H7 (cell line): Measurements from ENCODE around the gene GGA2. TPM values are rescaled to one million over a fixed set of nuclear protein-coding genes. Genes with fewer than 3 reads are reported as not detected.
"Not testable (repeated sequence)": the region's sequence is repeated elsewhere in the genome, so short reads cannot be mapped to it uniquely, and the experiment has no call there.

Experiments used
- DNase-seq: peaks from one replicate; pipeline ENCODE4 v3.0.0; 2012
- H3K27me3 ChIP-seq: 2 replicates; pipeline ENCODE4 v1.6.0; 2011; ENCODE audit warnings: mild to moderate bottlenecking, low read length; ENCODE audit not compliant: control insufficient read depth, insufficient read depth
- H3K36me3 ChIP-seq: replicated peaks from 2 replicates; pipeline ENCODE4 v1.5.1; 2011; ENCODE audit warnings: low read length; ENCODE audit not compliant: control insufficient read depth, insufficient read depth
- H3K4me3 ChIP-seq: 2 replicates; pipeline ENCODE4 v1.5.1; 2011; ENCODE audit warnings: low read depth, mild to moderate bottlenecking, control low read depth, low read length, moderate library complexity; ENCODE audit not compliant: insufficient read depth
- total RNA-seq: library from RNA; depleted of rRNA; stranded (reverse); fragments of >200 nt; shearing (Covaris generic); gene quantifications from 2 replicates; pipeline ENCODE4 v1.2.3, GENCODE V29; 2014

GGA2 gene
- total RNA-seq, 1 experiment from 2014 or later: 23.2 TPM

- Histone ChIP-seq H3K27me3 (no peaks in the 10 kb centered on the region), H3K4me3 (no peak overlapping the region), H3K36me3 (peaks cover 2% of the 10 kb centered on the region; the same call in 1 of the 2 replicates)
- no peak for DNase-seq
Observed at GRCh38 chr16:23516366-23517137, 6.3 kb upstream of the GGA2 start.

- no peak for DNase-seq
- H3K4me3 ChIP-seq: no peak overlapping the region
- H3K27me3 ChIP-seq: no peaks in the 10 kb centered on the region
- no peaks in the 10 kb centered on the region; the same call in 1 of the 2 replicates for H3K36me3 ChIP-seq
Observed at GRCh38 chr16:23515881-23516280, 5.6 kb upstream of the GGA2 start.

- H3K4me3 ChIP-seq: no peak overlapping the region
- no peaks in the 10 kb centered on the region for H3K36me3 ChIP-seq
- no peak for DNase-seq
- no peaks in the 10 kb centered on the region for H3K27me3 ChIP-seq
Observed at GRCh38 chr16:23514381-23515152, 4.3 kb upstream of the GGA2 start.

GRCh38 chr16:23512168-23512695 is 1.9 kb upstream of the GGA2 start:
- H3K36me3 ChIP-seq: no peaks in the 10 kb centered on the region
- H3K4me3 ChIP-seq: no peak overlapping the region
- H3K27me3 ChIP-seq: no peaks in the 10 kb centered on the region
- DNase-seq: no peak

GRCh38 chr16:23511731-23512130 is 1.4 kb upstream of the GGA2 start:
- no peak for DNase-seq
- Histone ChIP-seq H3K27me3 (no peaks in the 10 kb centered on the region), H3K36me3 (no peaks in the 10 kb centered on the region; the same call in 1 of the 2 replicates), H3K4me3 (no peak overlapping the region)

GRCh38 chr16:23510915-23511270 is 599 bp upstream of the GGA2 start:
- not testable (repeated sequence) for H3K36me3 ChIP-seq, H3K27me3 ChIP-seq, DNase-seq
- peak overlapping the region; percentile 68 for H3K4me3 ChIP-seq

- no peaks in the 10 kb centered on the region for H3K27me3 ChIP-seq
- H3K36me3 ChIP-seq: no peaks in the 10 kb centered on the region; the same call in 1 of the 2 replicates
- peak overlapping the region; percentile 68 for H3K4me3 ChIP-seq
- DNase-seq: no peak
Observed at GRCh38 chr16:23509782-23510163, 521 bp downstream of the GGA2 start.

- no peak for DNase-seq
- H3K36me3 ChIP-seq: no peaks in the 10 kb centered on the region; the same call in 1 of the 2 replicates
- H3K4me3 ChIP-seq: peak overlapping the region; percentile 68
- H3K27me3 ChIP-seq: no peaks in the 10 kb centered on the region
Observed at GRCh38 chr16:23509441-23509754, 896 bp downstream of the GGA2 start.

GRCh38 chr16:23508589-23509440 is 1.5 kb downstream of the GGA2 start:
- no peaks in the 10 kb centered on the region; the same call in 1 of the 2 replicates for H3K36me3 ChIP-seq
- H3K27me3 ChIP-seq: no peaks in the 10 kb centered on the region
- peak; percentile 47 for DNase-seq
- H3K4me3 ChIP-seq: peak overlapping the region; percentile 68

GRCh38 chr16:23506606-23506994 is 3.7 kb downstream of the GGA2 start:
- Histone ChIP-seq H3K27me3 (no peaks in the 10 kb centered on the region), H3K4me3 (no peak overlapping the region), H3K36me3 (no peaks in the 10 kb centered on the region; the same call in 1 of the 2 replicates)
- DNase-seq: no peak

GRCh38 chr16:23505671-23506605 is 4.4 kb downstream of the GGA2 start:
- no peaks in the 10 kb centered on the region for H3K27me3 ChIP-seq
- no peak for DNase-seq
- H3K36me3 ChIP-seq: no peaks in the 10 kb centered on the region; the same call in none of the 2 replicates
- no peak overlapping the region for H3K4me3 ChIP-seq

- no peak for DNase-seq
- no peak overlapping the region for H3K4me3 ChIP-seq
- no peaks in the 10 kb centered on the region; the same call in none of the 2 replicates for H3K36me3 ChIP-seq
- no peaks in the 10 kb centered on the region for H3K27me3 ChIP-seq
Observed at GRCh38 chr16:23505180-23505665, 5.1 kb downstream of the GGA2 start.

GRCh38 chr16:23504453-23505179 is 5.7 kb downstream of the GGA2 start:
- no peak overlapping the region for H3K4me3 ChIP-seq
- no peaks in the 10 kb centered on the region; the same call in none of the 2 replicates for H3K36me3 ChIP-seq
- DNase-seq: no peak
- H3K27me3 ChIP-seq: no peaks in the 10 kb centered on the region
